Measurements from ENCODE around the gene AJAP1.

- TF ChIP-seq CBX8 (IDR thresholded peaks at IDR 0.05; ENCODE audit: borderline replicate concordance, low read depth, low read length) (no peak), CHD2 (IDR thresholded peaks at IDR 0.05; ENCODE audit: low read length) (no peak), RAD21 (IDR thresholded peaks at IDR 0.05 in 1 of 2, conservative IDR thresholded peaks at IDR 0.05 in 1 of 2; ENCODE audit: low read depth in 2 of 2, low read length in 2 of 2) (no peak), MAX (IDR thresholded peaks at IDR 0.05) (no peak), RXRA (IDR thresholded peaks at IDR 0.05; ENCODE audit: insufficient read depth, low read depth, low read length) (no peak)
Observed at GRCh38 chr1:4726620-4727341, 72.4 kb downstream of the AJAP1 start.

Data from H1 (cell line).